AG09319 (cell line): ENCODE results near the gene IFT20.

Experiments
- DNase-seq: peaks from one replicate; pipeline ENCODE4 v3.0.0-alpha.2; 2010; ENCODE audit warnings: low read depth; ENCODE audit errors: extremely low read depth
- TF ChIP-seq, protein P1 (sequence below): IDR thresholded peaks from 2 replicates; pipeline ENCODE4 v1.5.1; 2011; ENCODE audit warnings: low read depth, mild to moderate bottlenecking, inconsistent platforms, low read length, moderate library complexity

IFT20 gene

DNA sequence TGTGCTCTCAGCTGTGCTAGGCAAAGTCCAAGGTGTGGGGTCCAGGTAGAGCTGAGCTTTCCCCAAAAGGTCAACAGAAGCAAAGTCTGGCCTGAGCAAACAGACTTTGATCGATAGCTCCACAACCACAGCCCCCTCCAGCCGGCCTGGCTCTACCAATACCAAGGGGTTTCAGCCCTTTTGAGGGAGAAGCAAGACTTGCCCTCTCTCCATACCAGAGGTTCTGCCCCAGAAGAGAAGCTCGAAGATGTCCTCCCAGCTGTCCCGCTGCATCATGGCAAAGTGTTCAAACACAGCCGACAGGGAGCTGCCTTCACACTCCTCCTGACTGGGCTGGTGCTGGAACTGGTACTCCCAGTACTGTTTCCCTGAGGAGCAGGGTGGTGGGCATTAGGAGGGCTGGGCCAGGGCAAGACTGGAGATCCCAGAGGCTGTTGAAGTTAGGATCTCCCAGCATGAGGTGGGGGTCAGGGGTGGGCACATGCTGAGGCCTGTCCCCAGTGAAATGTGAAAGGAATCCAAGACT lies 33.1 kb upstream of the IFT20 start:
- TF ChIP-seq, protein P1, sequence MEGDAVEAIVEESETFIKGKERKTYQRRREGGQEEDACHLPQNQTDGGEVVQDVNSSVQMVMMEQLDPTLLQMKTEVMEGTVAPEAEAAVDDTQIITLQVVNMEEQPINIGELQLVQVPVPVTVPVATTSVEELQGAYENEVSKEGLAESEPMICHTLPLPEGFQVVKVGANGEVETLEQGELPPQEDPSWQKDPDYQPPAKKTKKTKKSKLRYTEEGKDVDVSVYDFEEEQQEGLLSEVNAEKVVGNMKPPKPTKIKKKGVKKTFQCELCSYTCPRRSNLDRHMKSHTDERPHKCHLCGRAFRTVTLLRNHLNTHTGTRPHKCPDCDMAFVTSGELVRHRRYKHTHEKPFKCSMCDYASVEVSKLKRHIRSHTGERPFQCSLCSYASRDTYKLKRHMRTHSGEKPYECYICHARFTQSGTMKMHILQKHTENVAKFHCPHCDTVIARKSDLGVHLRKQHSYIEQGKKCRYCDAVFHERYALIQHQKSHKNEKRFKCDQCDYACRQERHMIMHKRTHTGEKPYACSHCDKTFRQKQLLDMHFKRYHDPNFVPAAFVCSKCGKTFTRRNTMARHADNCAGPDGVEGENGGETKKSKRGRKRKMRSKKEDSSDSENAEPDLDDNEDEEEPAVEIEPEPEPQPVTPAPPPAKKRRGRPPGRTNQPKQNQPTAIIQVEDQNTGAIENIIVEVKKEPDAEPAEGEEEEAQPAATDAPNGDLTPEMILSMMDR, result no peak
- DNase-seq, result no peak

DNA sequence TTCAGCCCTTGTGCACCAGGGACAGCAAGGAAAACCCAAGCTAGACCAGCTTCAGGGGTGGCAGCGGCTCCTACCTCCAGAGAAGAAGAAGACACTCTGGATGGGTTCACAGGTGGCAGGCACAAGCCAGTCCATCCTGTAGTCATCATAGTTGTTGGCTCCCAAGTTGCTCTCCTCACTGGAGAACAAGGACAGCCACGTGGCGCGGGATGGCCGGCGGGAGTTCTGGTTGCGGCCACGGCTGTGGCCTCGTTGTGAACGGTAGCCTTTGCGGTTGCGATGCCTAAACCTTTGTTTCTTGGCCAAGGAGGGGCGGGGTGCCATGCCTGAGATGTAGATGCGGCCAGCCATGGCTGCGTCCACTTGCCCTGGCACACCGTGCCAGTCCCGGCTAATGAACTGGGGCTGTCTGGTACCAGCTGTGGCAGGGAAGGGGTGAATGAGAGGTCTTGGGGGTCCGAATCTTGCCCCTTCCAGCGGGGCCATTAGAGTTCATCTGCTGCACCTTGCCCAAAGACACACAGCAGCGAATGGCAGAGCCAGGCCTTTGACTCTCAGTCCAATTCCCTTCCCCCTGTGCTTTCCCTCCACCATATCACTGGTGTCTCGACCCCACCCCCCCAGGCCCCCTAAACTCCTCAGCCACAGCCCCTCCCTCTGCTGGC lies 32.5 kb upstream of the IFT20 start:
- TF ChIP-seq, protein P1, result no peak

DNA sequence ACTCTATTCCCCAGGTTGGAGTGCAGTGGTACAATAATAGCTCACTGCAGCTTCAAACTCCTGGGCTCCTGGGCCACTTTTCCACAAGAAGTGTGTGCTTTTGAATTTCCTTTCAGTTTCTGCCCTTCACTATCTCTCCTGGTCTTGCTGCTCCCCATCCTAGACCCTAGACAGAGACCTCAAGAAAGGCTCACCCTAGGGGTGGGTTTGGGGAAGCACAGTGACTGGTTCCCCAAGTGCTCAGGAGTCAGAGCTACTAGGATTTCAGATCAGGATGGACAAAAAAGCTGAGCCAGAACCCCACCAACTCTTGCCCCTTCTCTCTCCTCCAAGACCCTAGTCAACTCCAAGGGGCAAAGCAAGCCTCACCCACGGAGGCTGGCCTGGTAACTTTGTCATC lies 31.3 kb upstream of the IFT20 start:
- no peak for DNase-seq
- TF ChIP-seq, protein P1, result no peak

More for the DNA sequence above, 32.5 kb upstream of the IFT20 start:
- DNase-seq, result no peak

DNA sequence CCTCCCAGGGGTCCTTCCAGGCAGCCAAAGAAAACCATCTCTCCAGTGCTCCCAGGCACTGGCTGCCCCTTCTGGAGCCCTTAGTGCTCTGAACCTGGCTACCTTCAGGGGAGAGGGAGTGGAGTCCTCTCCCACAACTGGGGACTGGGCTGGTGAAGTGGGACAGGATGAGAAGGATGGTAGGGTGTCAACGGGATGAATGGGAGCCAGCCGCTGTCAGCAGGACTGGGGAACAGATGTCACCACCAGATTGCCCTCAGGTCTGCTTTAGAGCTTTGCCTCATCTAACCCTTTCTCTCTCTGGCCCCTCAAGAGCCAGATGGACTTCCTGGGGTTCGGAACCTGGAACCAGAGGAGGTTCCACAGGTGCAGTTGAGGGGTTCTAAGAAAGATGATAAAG lies 30.2 kb upstream of the IFT20 start:
- TF ChIP-seq, protein P1, result no peak
- no peak for DNase-seq

DNA sequence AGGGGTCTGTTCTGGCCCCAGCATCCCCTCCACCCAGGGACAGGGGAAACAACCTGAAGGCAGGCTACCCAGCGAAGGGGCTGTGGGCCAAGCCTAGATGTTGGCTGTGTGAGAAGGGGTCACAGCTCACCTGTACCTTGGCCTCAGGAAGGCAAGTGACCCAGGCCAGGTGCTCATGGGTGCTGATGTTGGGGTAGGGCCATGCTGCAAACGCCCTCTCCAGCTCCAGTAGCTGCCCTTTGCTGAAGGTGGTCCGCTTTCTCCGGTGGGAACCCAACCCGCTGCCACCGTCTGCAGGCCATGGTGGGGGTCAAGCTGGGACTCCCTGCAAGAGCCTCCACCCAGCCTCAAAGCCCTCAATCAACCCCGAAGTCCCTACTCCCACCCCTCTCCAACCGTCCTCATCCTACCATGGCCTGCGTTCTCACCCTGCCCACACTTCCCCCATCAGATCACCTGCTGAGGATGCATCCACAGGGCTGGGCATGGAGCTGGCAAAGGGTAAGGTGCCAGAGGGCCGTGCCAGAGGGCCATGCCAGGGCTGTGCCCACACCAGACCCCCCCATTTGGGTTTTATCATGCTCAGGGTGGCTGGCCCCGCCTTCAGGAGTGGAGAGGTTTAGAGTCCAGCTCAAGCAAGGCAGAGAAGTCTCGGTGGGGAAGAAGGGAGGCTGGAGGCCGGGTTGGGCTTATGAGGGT lies 29.5 kb upstream of the IFT20 start, which contains the start of gene SEBOX:
TSS of gene SEBOX (minus strand) at position 535 of the 699 bp plus-strand sequence. CDS start at position 487, 48 bp downstream.
- TF ChIP-seq, protein P1, result no peak
- DNase-seq, result no peak

DNA sequence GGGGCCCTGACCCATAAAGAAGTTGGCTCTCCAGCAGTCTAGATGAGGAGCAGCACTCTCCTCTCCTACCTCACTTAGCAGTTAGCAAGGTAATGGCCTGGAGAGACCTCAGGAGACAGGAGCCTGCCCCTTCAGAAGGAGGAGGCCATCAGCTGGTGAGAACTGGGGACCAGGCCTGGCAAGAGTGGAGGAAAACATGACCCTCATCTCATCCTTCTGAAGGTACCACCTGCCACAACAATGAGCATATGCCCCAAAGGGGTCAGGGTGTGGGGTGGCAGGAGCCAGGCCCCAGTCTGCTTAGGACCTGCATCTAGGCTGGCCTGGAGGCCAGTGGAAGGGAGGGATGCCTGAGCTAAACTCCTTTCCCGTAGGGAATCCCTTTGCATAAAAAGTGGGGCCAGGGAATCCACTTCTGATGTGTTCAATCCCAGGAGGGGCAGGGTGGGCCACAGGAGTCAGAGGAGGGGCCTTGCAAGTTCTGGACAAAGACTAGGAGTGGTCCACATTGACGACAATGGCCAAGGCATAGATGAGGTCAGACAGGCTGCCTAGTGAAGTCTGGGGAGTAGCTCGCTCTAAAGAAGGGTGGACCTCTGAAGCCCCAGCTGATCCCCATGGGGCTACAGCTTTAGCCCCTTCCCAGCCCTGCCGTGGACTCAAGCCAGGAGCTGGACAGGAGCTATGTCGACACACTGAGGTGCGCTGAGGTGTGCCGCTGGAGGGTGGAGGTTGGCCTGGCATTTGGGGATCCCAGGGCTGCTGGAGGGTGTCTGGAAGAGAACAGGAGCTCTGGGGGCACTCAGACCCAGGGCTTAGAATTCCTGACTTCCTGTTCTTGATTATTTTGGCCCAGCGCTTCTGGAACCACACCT lies 28.7 kb upstream of the IFT20 start:
- no peak for DNase-seq
- TF ChIP-seq, protein P1, result no peak
